ENCODE data around the gene CORO7. TPM values are rescaled to one million over a fixed set of nuclear protein-coding genes. Genes with fewer than 3 reads are reported as not detected.

The CORO7 gene
- total RNA-seq, 4 donors from 2014 or later, result 46.8 to 330 (median 58.1) TPM

DNA sequence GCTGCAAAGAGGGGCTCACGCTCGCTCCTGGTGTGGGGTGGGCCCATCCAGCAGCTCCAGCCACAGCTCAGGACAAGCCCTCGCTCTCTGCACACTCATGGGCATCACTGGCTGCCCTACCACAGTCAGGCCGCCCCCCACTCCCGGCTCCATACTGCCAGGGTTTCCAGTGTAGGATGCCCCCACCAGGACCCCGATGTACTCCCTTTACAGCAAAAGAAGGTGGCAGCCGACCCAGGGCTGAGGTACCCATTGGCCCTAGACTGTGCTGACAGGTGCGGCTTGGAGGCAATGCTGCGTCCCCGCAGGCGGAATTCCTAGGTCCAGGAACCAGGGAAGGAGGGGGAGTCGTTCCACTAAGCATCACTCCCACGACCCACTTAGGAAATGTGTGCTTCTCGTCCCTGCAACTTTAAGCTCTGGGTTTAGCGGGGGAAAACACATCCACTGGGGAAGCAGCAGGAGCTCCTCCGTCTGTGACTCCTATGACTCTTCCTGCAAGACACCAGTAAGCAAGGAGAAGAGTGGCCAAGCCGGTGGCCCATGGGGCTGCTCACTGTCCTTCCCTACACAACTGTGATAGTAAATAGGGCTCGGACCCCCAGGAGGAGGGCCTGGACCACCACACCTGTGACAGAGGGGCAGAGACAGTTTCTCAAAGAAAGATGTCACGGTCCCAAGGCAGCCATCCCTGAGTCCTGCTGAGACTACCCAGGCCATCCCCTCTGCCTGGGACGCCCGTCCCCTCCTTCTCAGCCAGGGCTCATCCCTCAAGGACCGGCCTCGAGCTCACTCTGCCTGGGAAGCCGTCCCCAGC, 13.1 kb downstream of the CORO7 start:
- H3K27ac ChIP-seq, result no peak overlapping the region
- TF ChIP-seq, protein P1, sequence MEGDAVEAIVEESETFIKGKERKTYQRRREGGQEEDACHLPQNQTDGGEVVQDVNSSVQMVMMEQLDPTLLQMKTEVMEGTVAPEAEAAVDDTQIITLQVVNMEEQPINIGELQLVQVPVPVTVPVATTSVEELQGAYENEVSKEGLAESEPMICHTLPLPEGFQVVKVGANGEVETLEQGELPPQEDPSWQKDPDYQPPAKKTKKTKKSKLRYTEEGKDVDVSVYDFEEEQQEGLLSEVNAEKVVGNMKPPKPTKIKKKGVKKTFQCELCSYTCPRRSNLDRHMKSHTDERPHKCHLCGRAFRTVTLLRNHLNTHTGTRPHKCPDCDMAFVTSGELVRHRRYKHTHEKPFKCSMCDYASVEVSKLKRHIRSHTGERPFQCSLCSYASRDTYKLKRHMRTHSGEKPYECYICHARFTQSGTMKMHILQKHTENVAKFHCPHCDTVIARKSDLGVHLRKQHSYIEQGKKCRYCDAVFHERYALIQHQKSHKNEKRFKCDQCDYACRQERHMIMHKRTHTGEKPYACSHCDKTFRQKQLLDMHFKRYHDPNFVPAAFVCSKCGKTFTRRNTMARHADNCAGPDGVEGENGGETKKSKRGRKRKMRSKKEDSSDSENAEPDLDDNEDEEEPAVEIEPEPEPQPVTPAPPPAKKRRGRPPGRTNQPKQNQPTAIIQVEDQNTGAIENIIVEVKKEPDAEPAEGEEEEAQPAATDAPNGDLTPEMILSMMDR (IDR thresholded peaks at IDR 0.05), result no peak
- TF ChIP-seq EP300 (IDR thresholded peaks at IDR 0.05; ENCODE audit: low read depth), result no peak
- TF ChIP-seq POLR2AphosphoS5 (IDR thresholded peaks at IDR 0.05), result no peak
- TF ChIP-seq POLR2A (IDR thresholded peaks at IDR 0.05), result no peak
- H3K4me1 ChIP-seq, result peaks cover 0 to 5% (median 4%) of the 10 kb centered on the region in 4 donors
- no peak for DNase-seq
- in situ Hi-C loops (cut with MboI; ENCODE audit: low pct_ligation_motif_present in 1 of 4, low pct_unique_long_range_greater_than_20kb in 1 of 4, low sequenced_read_pairs in 3 of 4) (loop anchor here in 2 of 4 donors (5.0 to 10.0 kb wide), 2 partner anchors 41 to 49 kb away; partner anchors contain the start of gene PAM16 (in 1 of the 2)), intact Hi-C loops (cut with DNase I; ENCODE audit: low total_unique reads) (no loop called here)
- H3K36me3 ChIP-seq, result peaks cover 0 to 13% (median 3%) of the 10 kb centered on the region in 4 donors
- H3K9me3 ChIP-seq, result no peaks in the 10 kb centered on the region
- no peak overlapping the region for H3K4me3 ChIP-seq
- no peaks in the 10 kb centered on the region for H3K27me3 ChIP-seq
- 90% methylated on average over 24 of the region's 24 CpGs; no CpG with 5 or more reads in 1 of the 2 donors for WGBS, 2 donors (ENCODE audit: low coverage in 1 of 2)

- Histone ChIP-seq H3K27me3 (no peaks in the 10 kb centered on the region), H3K9me3 (no peaks in the 10 kb centered on the region), H3K4me3 (no peak overlapping the region), H3K4me1 (peaks cover 0 to 5% (median 4%) of the 10 kb centered on the region in 4 donors), H3K36me3 (peaks cover 0 to 13% (median 2%) of the 10 kb centered on the region in 4 donors), H3K27ac (no peak overlapping the region)
- 53% methylated on average over 17 of the region's 29 CpGs; no CpG with 5 or more reads in 1 of the 2 donors for WGBS, 2 donors (ENCODE audit: low coverage in 1 of 2)
- TF ChIP-seq POLR2AphosphoS5 (IDR thresholded peaks at IDR 0.05), result no peak
- no peak for TF ChIP-seq POLR2A (IDR thresholded peaks at IDR 0.05)
- TF ChIP-seq, protein P1 (IDR thresholded peaks at IDR 0.05), result peak; percentile 88 to 94 (median 93)
- in situ Hi-C loops (cut with MboI; ENCODE audit: low pct_ligation_motif_present in 1 of 4, low pct_unique_long_range_greater_than_20kb in 1 of 4, low sequenced_read_pairs in 3 of 4) (loop anchor here in 2 of 4 donors (5.0 to 10.0 kb wide), 2 partner anchors 40 to 48 kb away; partner anchors contain the start of gene PAM16 (in 1 of the 2)), intact Hi-C loops (cut with DNase I; ENCODE audit: low total_unique reads) (loop anchor here (1.0 kb wide), 1 partner anchor 43 kb away; no protein-coding TSS in a partner anchor)
- peak; percentile 85 for DNase-seq
Measured at GRCh38 chr16:4402439-4403132, 13.8 kb downstream of the CORO7 start.

GRCh38 chr16:4401510-4401909, 14.9 kb downstream of the CORO7 start:
- DNase-seq, result no peak
- WGBS, 2 donors (ENCODE audit: low coverage in 1 of 2), result 93% methylated on average over 3 to 12 of the region's 12 CpGs
- intact Hi-C loops (cut with DNase I; ENCODE audit: low total_unique reads) (no loop called here), in situ Hi-C loops (cut with MboI; ENCODE audit: low pct_ligation_motif_present in 1 of 4, low pct_unique_long_range_greater_than_20kb in 1 of 4, low sequenced_read_pairs in 3 of 4) (loop anchor here in 2 of 4 donors (5.0 to 10.0 kb wide), 2 partner anchors 39 to 47 kb away; partner anchors contain the start of gene PAM16 (in 1 of the 2))
- H3K9me3 ChIP-seq, result no peaks in the 10 kb centered on the region
- H3K4me1 ChIP-seq, result peaks cover 0 to 5% (median 4%) of the 10 kb centered on the region in 4 donors
- no peak overlapping the region for H3K4me3 ChIP-seq
- no peak overlapping the region for H3K27ac ChIP-seq
- no peaks in the 10 kb centered on the region for H3K27me3 ChIP-seq
- no peak for TF ChIP-seq EP300 (IDR thresholded peaks at IDR 0.05; ENCODE audit: low read depth)
- peaks cover 0 to 13% (median 0%) of the 10 kb centered on the region in 4 donors for H3K36me3 ChIP-seq

GRCh38 chr16:4401094-4401501, 15.3 kb downstream of the CORO7 start:
- no peak for DNase-seq
- 96% methylated on average over 3 to 12 of the region's 12 CpGs for WGBS, 2 donors (ENCODE audit: low coverage in 1 of 2)
- Histone ChIP-seq H3K4me3 (no peak overlapping the region), H3K36me3 (peaks cover 0 to 10% (median 0%) of the 10 kb centered on the region in 4 donors), H3K4me1 (peaks cover 0 to 5% (median 4%) of the 10 kb centered on the region in 4 donors), H3K27ac (no peak overlapping the region), H3K9me3 (no peaks in the 10 kb centered on the region), H3K27me3 (no peaks in the 10 kb centered on the region)
- in situ Hi-C loops (cut with MboI; ENCODE audit: low pct_ligation_motif_present in 1 of 4, low pct_unique_long_range_greater_than_20kb in 1 of 4, low sequenced_read_pairs in 3 of 4), result loop anchor here in 2 of 4 donors (5.0 to 10.0 kb wide), 2 partner anchors 39 to 46 kb away; partner anchors contain the start of gene PAM16 (in 1 of the 2)
- TF ChIP-seq, protein P1 (IDR thresholded peaks at IDR 0.05), result no peak
- intact Hi-C loops (cut with DNase I; ENCODE audit: low total_unique reads), result no loop called here

Data from transverse colon (tissue), 4 donors.